HFFc6 (cell line): ENCODE data around the gene CLEC16A. TPM values are rescaled to one million over a fixed set of nuclear protein-coding genes. Genes with fewer than 3 reads are reported as not detected.

Experiments used
- DNase-seq: peaks from one replicate; pipeline ENCODE4 v3.0.0-alpha.2; 2018
- H3K27ac Mint-ChIP-seq: 2 replicates; pipeline ENCODE4 v1.8.0; 2020; ENCODE audit warnings: mild to moderate bottlenecking, mixed read lengths
- H3K27me3 Mint-ChIP-seq: 2 replicates; pipeline ENCODE4 v1.8.0; 2021; ENCODE audit warnings: mild to moderate bottlenecking, moderate library complexity, mixed read lengths; ENCODE audit not compliant: insufficient read depth
- H3K36me3 Mint-ChIP-seq: 2 replicates; pipeline ENCODE4 v1.8.0; 2021; ENCODE audit warnings: low read depth, mixed read lengths
- H3K4me1 Mint-ChIP-seq: 2 replicates; pipeline ENCODE4 v1.8.0; 2020; ENCODE audit warnings: low read depth, mixed read lengths
- H3K4me3 Mint-ChIP-seq: 2 replicates; pipeline ENCODE4 v1.8.0; 2020; ENCODE audit warnings: mild to moderate bottlenecking, moderate library complexity, mixed read lengths
- H3K9me3 Mint-ChIP-seq: 2 replicates; pipeline ENCODE4 v1.8.0; 2020; ENCODE audit warnings: mild to moderate bottlenecking, mixed read lengths
- total RNA-seq, 6 experiments: library from RNA; stranded (reverse); fragmentation: NEBNext Ultra II Directional; extraction: Animal tissue kit (Norgen Biotek cat#: 25700); gene quantifications; 2 replicates in 1 of 6; 3 replicates in 5 of 6; pipeline ENCODE4 v1.2.3, GENCODE V29; 2021
- TF ChIP-seq, protein P1 (sequence below): fragments of 200-600 bp; sonication (generic); IDR thresholded peaks from 2 replicates; pipeline ENCODE4 v1.5.0; 2021; ENCODE audit warnings: antibody characterized with exemption, mild to moderate bottlenecking

CLEC16A gene
- total RNA-seq, 6 experiments from 2014 or later, result 19.4 to 23.2 (median 21.2) TPM

DNA sequence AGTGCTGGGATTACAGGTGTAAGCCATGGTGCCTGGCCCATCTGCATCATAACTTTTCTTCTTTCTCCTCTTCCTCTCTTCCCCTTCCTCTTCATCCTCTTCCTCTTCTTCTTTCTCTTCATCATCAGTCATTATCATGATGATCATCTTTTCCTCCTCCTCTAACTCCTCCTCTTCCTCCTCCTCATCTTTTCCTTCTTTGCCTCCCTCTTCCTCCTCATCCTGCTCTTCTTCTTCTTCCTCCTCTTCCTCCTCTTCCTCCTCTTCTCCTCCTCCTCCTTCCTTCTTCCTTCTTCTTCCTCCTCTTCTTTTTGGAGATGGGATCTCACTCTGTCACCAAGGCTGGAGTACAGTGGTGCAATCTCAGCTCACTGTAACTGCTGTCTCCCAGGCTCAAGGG lies 249.1 kb downstream of the CLEC16A start:
- Mint-ChIP-seq H3K4me1 (peaks cover 32% of the 10 kb centered on the region), H3K27ac (no peak overlapping the region), H3K4me3 (no peak overlapping the region), H3K36me3 (no peaks in the 10 kb centered on the region), H3K9me3 (peaks cover 5% of the 10 kb centered on the region; the same call in 1 of the 2 replicates), H3K27me3 (peaks cover 4% of the 10 kb centered on the region)
- no peak for DNase-seq
- TF ChIP-seq, protein P1, sequence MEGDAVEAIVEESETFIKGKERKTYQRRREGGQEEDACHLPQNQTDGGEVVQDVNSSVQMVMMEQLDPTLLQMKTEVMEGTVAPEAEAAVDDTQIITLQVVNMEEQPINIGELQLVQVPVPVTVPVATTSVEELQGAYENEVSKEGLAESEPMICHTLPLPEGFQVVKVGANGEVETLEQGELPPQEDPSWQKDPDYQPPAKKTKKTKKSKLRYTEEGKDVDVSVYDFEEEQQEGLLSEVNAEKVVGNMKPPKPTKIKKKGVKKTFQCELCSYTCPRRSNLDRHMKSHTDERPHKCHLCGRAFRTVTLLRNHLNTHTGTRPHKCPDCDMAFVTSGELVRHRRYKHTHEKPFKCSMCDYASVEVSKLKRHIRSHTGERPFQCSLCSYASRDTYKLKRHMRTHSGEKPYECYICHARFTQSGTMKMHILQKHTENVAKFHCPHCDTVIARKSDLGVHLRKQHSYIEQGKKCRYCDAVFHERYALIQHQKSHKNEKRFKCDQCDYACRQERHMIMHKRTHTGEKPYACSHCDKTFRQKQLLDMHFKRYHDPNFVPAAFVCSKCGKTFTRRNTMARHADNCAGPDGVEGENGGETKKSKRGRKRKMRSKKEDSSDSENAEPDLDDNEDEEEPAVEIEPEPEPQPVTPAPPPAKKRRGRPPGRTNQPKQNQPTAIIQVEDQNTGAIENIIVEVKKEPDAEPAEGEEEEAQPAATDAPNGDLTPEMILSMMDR, result no peak

DNA sequence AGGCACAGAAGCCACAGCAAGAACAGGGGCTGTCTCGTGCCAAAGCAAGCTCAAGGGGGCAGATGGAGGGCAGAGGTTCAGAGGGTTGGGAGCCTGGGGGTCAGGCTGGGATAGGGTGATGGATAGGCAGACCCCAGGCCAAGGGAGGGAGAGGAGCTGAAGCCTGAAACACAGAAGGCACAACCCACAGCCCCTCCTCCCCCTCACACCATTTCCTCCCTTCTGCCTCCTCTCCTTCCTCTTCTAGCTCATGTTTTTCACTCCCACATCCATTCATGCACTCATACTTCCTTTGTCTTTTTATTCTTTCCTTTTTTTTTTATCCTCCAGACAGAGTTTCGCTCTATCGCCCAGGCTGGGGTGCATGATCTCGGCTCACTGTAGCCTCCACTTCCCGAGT lies 250.5 kb downstream of the CLEC16A start:
- Mint-ChIP-seq H3K4me1 (peaks cover 31% of the 10 kb centered on the region), H3K36me3 (no peaks in the 10 kb centered on the region), H3K4me3 (no peak overlapping the region), H3K9me3 (peaks cover 5% of the 10 kb centered on the region; the same call in 1 of the 2 replicates), H3K27ac (no peak overlapping the region), H3K27me3 (peaks cover 4% of the 10 kb centered on the region)
- DNase-seq, result no peak
- TF ChIP-seq, protein P1, result no peak

DNA sequence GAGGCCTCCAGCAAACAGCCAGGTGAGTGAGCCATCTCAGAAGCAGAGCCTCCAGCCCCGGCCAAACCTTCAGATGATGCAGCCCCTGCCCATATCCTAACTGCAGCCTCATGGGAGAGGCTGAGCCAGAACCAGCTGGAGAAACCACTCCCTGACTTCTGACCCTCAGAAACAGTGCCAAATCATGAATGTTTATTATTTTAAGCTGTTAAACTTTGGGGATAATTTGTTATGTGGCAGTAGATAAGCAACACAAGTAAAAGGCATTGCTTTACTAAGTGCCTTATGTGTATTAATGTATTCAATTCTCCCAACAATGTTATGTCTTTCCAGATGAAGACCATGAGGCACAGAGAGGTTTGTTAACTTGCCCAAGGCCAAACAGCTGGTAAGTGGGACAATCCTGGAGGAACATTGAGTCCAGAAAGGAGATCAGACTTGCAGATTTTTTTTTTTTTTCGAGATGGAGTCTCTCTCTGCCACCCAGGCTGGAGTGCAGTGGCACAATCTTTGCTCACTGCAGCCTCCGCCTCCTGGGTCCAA lies 252.0 kb downstream of the CLEC16A start:
- Mint-ChIP-seq H3K27me3 (peaks cover 6% of the 10 kb centered on the region), H3K4me1 (peaks cover 27% of the 10 kb centered on the region), H3K9me3 (peaks cover 5% of the 10 kb centered on the region; the same call in 1 of the 2 replicates), H3K4me3 (no peak overlapping the region), H3K27ac (no peak overlapping the region), H3K36me3 (no peaks in the 10 kb centered on the region)
- peak; percentile 17 for DNase-seq
- TF ChIP-seq, protein P1, result no peak

DNA sequence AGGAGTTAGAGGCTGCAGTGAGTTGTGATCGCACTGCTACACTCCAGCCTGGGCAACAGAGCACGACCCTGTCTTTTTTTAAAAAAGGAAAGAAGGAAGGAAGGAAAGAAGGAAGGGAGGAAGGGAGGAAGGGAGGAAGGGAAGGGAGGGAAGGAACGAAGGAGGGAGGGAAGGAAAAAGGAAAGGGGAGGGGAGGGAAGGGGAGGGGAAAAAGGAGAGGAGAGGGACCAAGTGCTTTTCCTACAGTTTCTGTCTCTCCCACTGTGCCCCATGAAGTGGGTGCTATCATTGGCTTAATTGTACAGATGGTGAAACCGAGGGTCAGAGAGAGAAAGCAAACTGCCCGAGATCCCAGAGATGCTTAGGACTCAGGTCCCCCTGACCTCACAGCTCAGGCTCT lies 254.0 kb downstream of the CLEC16A start:
- Mint-ChIP-seq H3K9me3 (peaks cover 5% of the 10 kb centered on the region; the same call in 1 of the 2 replicates), H3K4me1 (peaks cover 38% of the 10 kb centered on the region), H3K27me3 (peaks cover 8% of the 10 kb centered on the region), H3K4me3 (no peak overlapping the region), H3K36me3 (no peaks in the 10 kb centered on the region), H3K27ac (no peak overlapping the region)
- DNase-seq, result no peak
- TF ChIP-seq, protein P1, result no peak

DNA sequence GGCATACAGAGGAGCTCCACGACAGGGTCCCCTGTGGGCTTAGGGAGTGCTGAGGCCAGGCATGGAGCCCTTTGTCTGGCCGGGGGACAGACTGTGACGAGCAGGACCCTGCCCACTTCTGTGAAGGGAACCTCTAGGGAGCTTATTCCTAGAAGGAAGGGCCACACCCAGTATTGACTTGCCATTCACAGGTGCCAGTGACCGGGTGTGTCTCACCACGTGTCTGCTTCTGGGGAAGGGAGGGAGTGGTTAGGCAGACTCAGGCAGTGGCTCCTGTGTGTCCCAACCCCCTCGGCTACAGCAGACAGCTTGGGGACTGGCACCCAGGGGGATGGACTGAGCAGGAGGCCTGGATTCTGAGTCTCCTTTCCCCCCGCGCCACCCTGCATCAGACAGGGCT lies 254.5 kb downstream of the CLEC16A start:
- Mint-ChIP-seq H3K9me3 (peaks cover 5% of the 10 kb centered on the region; the same call in 1 of the 2 replicates), H3K27ac (no peak overlapping the region), H3K27me3 (peaks cover 8% of the 10 kb centered on the region; the same call in 1 of the 2 replicates), H3K4me1 (peaks cover 39% of the 10 kb centered on the region), H3K4me3 (no peak overlapping the region), H3K36me3 (no peaks in the 10 kb centered on the region)
- TF ChIP-seq, protein P1, result no peak
- no peak for DNase-seq
